HG03520 (cell line): Measurements from ENCODE around the gene AQR.
"Not testable (repeated sequence)": the region's sequence is repeated elsewhere in the genome, so short reads cannot be mapped to it uniquely, and the experiment has no call there.

Source experiments
- ATAC-seq: cut with Tn5 transposase; IDR thresholded peaks from one replicate; pipeline ENCODE4 v1.9.1; 2021; ENCODE audit warnings: mild to moderate bottlenecking, moderate library complexity; ENCODE audit not compliant: unreplicated experiment

The AQR gene

DNA sequence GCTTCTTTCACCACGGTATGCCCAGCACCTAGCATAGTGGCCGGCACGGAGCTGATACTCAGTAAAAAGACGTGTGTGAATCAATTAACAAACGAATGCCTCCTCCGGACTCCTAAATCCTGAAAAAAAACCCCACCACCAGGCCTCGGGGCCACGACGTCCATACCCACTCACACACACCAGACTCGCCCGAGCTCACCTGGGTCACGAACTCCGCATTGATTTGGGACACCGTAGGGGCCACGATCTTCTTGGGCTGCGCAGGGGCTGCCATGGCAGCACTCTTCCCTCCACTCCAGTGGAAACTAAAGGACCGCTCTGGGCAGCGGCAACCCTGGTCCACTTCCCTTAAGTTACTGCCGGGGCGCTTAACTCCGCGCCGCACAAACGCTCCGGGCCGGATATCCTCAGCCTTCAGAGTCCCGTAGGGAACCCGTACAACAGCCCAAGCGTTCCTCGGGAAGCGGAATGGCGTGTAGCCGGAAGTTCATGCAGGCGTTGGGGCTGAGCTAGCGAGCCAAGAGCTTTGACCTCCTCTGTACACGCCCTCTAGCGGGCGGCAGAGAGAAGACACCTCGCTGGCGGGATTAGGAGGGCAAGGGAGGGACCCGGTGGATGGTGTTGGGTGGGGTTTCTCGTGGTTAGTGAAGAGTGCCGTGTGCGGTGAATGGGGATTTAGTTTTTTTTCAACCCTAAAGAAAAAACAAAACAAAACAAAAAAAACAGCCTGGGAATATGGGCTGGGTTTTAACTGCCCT, at the start of gene AQR:
AQR (minus strand) TSS at position 403 of the 758 bp plus-strand sequence; CDS start at position 274, 129 bp downstream.
- peak; percentile 94 for ATAC-seq

DNA sequence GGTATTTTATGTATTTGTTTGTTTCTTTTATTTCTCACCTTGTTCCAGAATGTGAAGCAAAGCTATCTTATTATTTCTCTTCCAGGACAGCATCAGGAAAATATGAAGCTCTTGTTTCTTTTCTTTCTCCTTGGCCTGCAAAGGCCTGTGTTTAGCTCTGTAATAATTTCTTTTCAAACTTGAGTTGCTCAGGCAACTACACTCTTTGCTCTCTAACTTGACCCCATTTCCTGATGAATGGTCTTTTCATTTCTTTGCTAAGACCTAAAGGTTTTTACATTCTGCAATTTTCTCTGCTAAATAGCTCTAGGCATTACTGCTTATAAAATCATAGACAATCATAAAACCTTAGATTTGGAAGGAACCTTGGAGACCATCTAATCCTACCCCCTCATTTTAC, 44.7 kb upstream of the AQR start:
- no peak for ATAC-seq

DNA sequence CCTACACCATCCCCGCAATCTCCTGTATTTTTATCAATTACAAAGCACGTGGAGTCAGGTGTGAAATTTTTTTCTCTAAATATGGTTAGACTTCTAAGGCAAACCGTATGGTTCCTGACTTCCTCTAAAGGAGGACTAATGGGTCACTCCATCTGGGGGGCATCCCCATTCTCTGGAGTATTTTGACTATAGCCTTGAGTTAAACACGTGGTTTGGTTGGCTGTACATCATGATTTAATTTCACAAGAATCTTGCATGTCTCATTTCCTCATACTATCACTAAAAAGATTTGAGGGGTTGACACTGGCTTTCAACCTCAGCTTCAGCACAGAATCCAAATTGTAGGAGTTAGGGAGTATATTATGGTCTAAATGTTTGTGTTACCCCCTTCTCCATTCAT, 43.8 kb upstream of the AQR start:
- no peak for ATAC-seq

- no peak for ATAC-seq
These were observed 37.9 kb upstream of the AQR start for GRCh38 chr15:35007397-35007796.

DNA sequence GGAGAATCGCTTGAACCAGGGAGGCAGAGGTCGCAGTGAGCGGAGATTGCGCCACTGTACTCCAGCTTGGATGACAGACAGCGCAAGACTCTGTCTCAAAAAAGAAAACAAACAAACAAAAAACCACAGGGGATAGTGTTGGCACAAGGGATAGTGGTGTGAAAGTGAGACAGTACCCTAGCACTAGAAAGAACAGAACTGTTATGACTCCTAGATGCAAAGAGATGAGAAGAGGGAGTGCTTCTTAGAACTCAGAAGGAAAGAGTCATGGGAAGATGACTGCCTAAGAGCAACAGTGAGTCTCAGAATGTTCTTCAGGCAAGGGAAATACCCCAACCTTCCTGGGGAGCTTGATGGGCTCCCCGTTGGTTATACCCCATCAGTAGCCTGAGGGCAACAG, 36.4 kb upstream of the AQR start:
- ATAC-seq, result no peak

GRCh38 chr15:35003928-35004327, 34.4 kb upstream of the AQR start:
- ATAC-seq, result no peak

- no peak for ATAC-seq
These were observed 31.0 kb upstream of the AQR start for GRCh38 chr15:35000511-35000910.

GRCh38 chr15:34999906-35000305, 30.4 kb upstream of the AQR start:
- no peak for ATAC-seq

DNA sequence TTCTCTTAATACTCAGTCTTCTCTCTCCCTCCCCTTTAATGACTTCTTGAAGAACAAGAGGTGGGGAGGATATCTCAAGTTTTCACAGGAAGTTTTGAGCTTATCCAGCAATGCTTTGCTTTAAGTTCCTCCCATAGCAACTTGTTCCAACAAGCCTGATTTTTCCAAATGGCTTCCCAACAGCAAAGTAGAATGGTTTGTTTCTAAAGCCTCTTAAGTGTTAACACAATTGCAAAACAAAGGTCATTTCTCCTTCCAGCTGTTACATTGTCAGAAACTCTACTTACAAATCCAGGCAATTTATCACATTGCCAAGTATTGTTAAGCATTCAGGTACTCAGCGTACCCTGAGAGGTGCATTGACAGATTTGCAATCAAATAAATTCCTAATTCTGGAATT, 25.4 kb upstream of the AQR start:
- no peak for ATAC-seq

DNA sequence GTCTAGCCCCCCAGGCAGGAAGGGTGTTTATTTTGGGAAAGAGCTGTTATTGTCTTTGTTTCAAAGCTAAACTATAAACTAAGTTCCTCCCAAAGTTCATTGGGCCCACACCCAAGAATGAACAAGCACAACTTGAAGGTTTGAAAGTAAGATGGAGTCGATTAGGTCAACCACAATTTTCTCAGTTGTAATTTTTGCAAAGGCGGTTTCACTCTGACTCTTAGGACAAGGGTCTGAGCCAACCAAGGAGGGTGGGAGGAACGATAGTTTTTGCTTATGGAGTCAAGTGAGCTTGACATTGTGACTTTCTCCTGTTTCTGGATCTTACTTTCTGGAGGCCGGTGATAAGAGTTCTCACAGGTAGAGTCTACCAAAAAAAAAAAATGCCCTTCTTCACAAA, 24.3 kb upstream of the AQR start:
- ATAC-seq, result peak; percentile 93

- ATAC-seq, result no peak
These were observed 23.9 kb upstream of the AQR start for GRCh38 chr15:34993412-34993811.

GRCh38 chr15:34988027-34988902, 18.7 kb upstream of the AQR start, which contains the start of gene ZNF770:
TSS of gene ZNF770 (minus strand) at chr15:34988287. CDS start at chr15:34983434, 4,853 bp downstream.
- peak; percentile 70 for ATAC-seq

- ATAC-seq, result no peak
These were observed 18.1 kb upstream of the AQR start for GRCh38 chr15:34987609-34988026.

DNA sequence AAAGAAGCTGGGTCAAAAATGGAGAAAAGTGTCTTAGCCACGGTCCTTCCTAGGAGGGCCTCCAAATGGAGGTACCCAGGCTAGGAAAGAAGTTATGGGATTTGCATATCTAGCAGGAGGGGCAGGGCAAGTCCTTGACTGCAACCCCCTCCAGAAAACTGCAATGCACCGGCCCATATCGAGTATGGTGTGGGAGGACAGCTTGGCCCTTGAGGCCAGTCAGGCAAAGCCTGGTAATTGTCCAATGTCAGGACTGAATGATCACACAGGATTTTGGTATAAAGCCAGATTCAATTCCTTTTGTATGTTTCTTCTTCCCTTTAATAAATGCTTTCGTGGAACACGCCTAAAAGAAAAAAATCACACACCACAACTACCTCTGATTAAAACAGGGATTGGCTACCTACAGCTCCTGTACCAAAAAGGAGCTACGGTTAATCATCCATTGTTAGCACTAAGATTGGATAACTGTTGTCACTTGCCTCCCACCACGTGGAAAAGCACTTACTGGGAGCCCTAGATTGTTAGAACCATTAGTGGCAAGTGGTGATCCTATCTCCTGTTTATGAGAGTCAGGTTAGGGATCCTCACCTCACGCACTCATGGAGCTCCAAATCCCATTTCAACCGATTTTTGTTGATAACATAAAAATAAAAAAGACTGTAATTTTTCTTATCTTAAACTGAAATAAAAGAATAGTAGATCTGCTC, 17.4 kb upstream of the AQR start:
- ATAC-seq, result no peak

GRCh38 chr15:34986326-34986725, 16.8 kb upstream of the AQR start:
- no peak for ATAC-seq

DNA sequence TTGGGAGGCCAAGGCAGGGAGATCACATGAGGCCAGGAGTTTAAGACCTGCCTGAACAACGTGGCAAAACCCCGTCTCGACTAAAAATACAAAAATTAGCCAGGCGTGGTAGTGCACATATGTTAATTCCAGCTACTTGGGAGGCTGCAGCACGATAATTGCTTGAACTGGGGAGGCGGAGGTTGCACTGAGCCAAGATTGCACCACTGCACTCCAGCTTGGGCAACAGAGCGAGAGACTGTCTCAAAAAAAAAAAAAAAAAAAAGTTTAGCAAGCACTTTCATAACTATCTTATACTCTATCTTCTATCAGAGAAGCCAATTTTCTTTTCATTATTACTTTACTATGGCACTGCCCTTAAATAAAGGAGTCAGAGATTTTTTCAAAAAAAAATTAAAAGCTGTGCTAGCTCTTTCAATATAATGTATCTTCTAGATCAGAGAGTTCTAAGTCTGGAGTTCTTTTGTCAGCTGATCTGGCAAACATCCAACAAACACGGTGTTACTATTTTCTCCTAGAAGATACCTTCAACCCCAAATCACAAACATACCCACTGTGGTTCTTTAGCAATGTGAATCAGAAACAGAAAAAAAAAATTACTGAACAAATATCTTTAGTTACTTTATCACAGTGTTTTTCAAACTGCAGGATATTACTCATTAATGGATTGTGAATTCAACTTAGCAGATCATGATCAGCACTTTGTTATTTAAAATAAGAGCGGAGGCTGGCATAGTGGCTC, 15.5 kb upstream of the AQR start:
- ATAC-seq, result no peak

- ATAC-seq, result no peak
These were observed 7.2 kb upstream of the AQR start for GRCh38 chr15:34976743-34977142.

DNA sequence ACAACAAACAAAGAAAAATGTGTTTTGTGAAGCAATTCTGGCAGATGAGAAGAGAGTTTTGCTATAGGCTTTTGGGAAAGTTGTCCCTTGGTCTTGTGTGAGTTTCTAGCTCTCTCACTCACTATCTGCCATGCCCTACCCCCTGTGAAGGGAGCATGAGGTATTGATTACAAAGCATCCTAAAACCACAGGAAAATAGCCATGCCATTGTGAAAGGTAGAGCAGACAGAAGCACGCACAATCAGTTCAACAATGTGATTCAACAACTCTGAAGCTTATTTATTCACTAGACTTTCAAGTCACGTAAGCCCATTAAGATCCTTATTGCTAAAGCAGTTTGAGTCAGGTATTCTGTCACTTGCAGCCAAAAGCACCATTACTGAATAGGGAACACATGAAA, 6.5 kb upstream of the AQR start:
- no peak for ATAC-seq

- no peak for ATAC-seq
These were observed 4.0 kb upstream of the AQR start for GRCh38 chr15:34973512-34973911.

- not testable (repeated sequence) for ATAC-seq
These were observed 629 bp upstream of the AQR start for GRCh38 chr15:34970098-34970643.
